Neural progenitor cell (in vitro differentiated cells): ENCODE measurements around the gene TPCN2. TPM values are rescaled to one million over a fixed set of nuclear protein-coding genes. Genes with fewer than 3 reads are reported as not detected.

Experiments used
- DNase-seq: peaks from one replicate; pipeline ENCODE4 v3.0.0-alpha.2; 2016; ENCODE audit warnings: low spot score
- H2AFZ ChIP-seq: fragments of 200-600 bp; sonication (generic); replicated peaks from 2 replicates; pipeline ENCODE4 v1.6.1; 2016; ENCODE audit warnings: antibody characterized with exemption
- H3F3A ChIP-seq: fragments of 200-600 bp; sonication (generic); 2 replicates; pipeline ENCODE4 v1.6.1; 2016; ENCODE audit warnings: antibody characterized with exemption, low read depth
- H3K27ac ChIP-seq: fragments of 200-600 bp; sonication (generic); 2 replicates; pipeline ENCODE4 v1.5.1; 2016; ENCODE audit warnings: mild to moderate bottlenecking
- H3K27me3 ChIP-seq: fragments of 200-600 bp; sonication (generic); 2 replicates; pipeline ENCODE4 v1.6.1; 2016; ENCODE audit warnings: mild to moderate bottlenecking, moderate library complexity
- H3K36me3 ChIP-seq: fragments of 200-600 bp; sonication (generic); 2 replicates; pipeline ENCODE4 v1.5.1; 2016
- H3K4me1 ChIP-seq: fragments of 200-600 bp; sonication (generic); 2 replicates; pipeline ENCODE4 v1.6.1; 2016; ENCODE audit warnings: mixed run types
- H3K4me2 ChIP-seq: fragments of 200-600 bp; sonication (generic); 2 replicates; pipeline ENCODE4 v1.6.1; 2016
- H3K4me3 ChIP-seq: fragments of 200-600 bp; sonication (generic); 2 replicates; pipeline ENCODE4 v1.5.1; 2016
- H3K79me2 ChIP-seq: fragments of 200-600 bp; sonication (generic); 2 replicates; pipeline ENCODE4 v1.6.1; 2016; ENCODE audit warnings: low read depth
- H3K9ac ChIP-seq: fragments of 200-600 bp; sonication (generic); 2 replicates; pipeline ENCODE4 v1.6.1; 2016
- H3K9me3 ChIP-seq: fragments of 200-600 bp; sonication (generic); 2 replicates; pipeline ENCODE4 v1.5.1; 2016; ENCODE audit warnings: low read depth
- H4K20me1 ChIP-seq: fragments of 200-600 bp; sonication (generic); 2 replicates; pipeline ENCODE4 v1.6.1; 2016; ENCODE audit warnings: low read depth
- H3K27ac Mint-ChIP-seq: 3 replicates; pipeline ENCODE4 v1.8.0; 2021; ENCODE audit warnings: mixed read lengths
- H3K27me3 Mint-ChIP-seq: 2 replicates; pipeline ENCODE4 v1.8.0; 2022; ENCODE audit warnings: low read depth, mild to moderate bottlenecking, inconsistent platforms, moderate library complexity, mixed read lengths; ENCODE audit not compliant: insufficient read depth
- H3K36me3 Mint-ChIP-seq: 3 replicates; pipeline ENCODE4 v1.8.0; 2021; ENCODE audit warnings: mixed read lengths
- H3K4me1 Mint-ChIP-seq: 3 replicates; pipeline ENCODE4 v1.8.0; 2021; ENCODE audit warnings: mixed read lengths
- H3K4me3 Mint-ChIP-seq: 3 replicates; pipeline ENCODE4 v1.8.0; 2021; ENCODE audit warnings: mild to moderate bottlenecking, moderate library complexity, mixed read lengths
- H3K9me3 Mint-ChIP-seq: 3 replicates; pipeline ENCODE4 v1.8.0; 2020; ENCODE audit warnings: mixed read lengths
- EZH2 ChIP-seq: fragments of 200-600 bp; sonication (generic); IDR thresholded peaks from 2 replicates; pipeline ENCODE4 v1.6.1; 2017; ENCODE audit warnings: antibody characterized with exemption, mild to moderate bottlenecking, moderate library complexity
- EZH2phosphoT487 ChIP-seq: fragments of 200-600 bp; sonication (generic); IDR thresholded peaks from 2 replicates; pipeline ENCODE4 v1.6.1; 2017; ENCODE audit warnings: antibody characterized with exemption
- microRNA counts: library from miRNA; unstranded; fragments of <30 nt; microRNA quantifications from one replicate; lab custom pipeline; 2016
- microRNA-seq: library from miRNA; unstranded; fragments of <30 nt; microRNA quantifications from one replicate; pipeline ENCODE4, GENCODE V29; 2016
- small RNA-seq: library from RNA; depleted of rRNA; stranded (forward); fragments of <200 nt; gene quantifications from one replicate; pipeline ENCODE3, GENCODE V24; 2015
- total RNA-seq: library from RNA; depleted of rRNA; stranded (reverse); fragments of >200 nt; gene quantifications from 2 replicates; pipeline ENCODE4 v1.2.3, GENCODE V29; 2015; ENCODE audit warnings: low replicate concordance
- TF ChIP-seq, protein P1 (sequence below): fragments of 200-600 bp; sonication (generic); IDR thresholded peaks from 2 replicates; pipeline ENCODE4 v1.5.1; 2017; ENCODE audit warnings: antibody characterized with exemption, mild to moderate bottlenecking

The TPCN2 gene
- total RNA-seq, 1 donor from 2014 or later, result 7.2 TPM

DNA sequence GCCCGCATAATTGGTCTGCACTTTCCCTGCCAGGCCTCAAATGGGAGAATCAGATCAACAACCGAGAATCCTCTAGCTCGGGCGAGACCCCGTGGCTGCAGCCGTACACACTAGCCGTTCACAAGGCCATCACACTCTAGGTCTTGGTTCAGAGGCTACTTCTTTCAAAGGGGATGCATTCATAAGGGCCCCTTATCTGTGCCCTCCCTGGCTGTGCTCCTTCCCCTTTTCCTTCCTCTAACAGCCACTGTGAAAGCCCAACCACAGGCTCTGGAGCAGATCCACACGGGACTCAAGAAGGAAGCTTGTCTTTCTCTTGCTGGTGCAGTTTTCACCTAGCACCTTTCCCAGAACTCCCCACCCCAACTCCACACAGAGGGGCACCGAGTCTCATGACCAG is 131.5 kb downstream of the TPCN2 start:
- DNase-seq, result no peak
- peaks cover 14% of the 10 kb centered on the region for H3K9me3 Mint-ChIP-seq
- H3K4me1 Mint-ChIP-seq, result peaks cover 4% of the 10 kb centered on the region
- Histone ChIP-seq H3K4me3 (no peak overlapping the region), H3K27me3 (no peaks in the 10 kb centered on the region), H3K9ac (no peak overlapping the region), H3K9me3 (no peaks in the 10 kb centered on the region), H3K79me2 (no peaks in the 10 kb centered on the region), H3K27ac (no peak overlapping the region), H2AFZ (no peak overlapping the region), H3K4me2 (no peak overlapping the region), H3F3A (no peaks in the 10 kb centered on the region), H3K4me1 (no peaks in the 10 kb centered on the region), H4K20me1 (no peaks in the 10 kb centered on the region), H3K36me3 (no peaks in the 10 kb centered on the region)
- H3K36me3 Mint-ChIP-seq, result no peaks in the 10 kb centered on the region
- TF ChIP-seq EZH2phosphoT487 (no peak), EZH2 (no peak)
- TF ChIP-seq, protein P1, sequence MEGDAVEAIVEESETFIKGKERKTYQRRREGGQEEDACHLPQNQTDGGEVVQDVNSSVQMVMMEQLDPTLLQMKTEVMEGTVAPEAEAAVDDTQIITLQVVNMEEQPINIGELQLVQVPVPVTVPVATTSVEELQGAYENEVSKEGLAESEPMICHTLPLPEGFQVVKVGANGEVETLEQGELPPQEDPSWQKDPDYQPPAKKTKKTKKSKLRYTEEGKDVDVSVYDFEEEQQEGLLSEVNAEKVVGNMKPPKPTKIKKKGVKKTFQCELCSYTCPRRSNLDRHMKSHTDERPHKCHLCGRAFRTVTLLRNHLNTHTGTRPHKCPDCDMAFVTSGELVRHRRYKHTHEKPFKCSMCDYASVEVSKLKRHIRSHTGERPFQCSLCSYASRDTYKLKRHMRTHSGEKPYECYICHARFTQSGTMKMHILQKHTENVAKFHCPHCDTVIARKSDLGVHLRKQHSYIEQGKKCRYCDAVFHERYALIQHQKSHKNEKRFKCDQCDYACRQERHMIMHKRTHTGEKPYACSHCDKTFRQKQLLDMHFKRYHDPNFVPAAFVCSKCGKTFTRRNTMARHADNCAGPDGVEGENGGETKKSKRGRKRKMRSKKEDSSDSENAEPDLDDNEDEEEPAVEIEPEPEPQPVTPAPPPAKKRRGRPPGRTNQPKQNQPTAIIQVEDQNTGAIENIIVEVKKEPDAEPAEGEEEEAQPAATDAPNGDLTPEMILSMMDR, result no peak
- H3K27me3 Mint-ChIP-seq, result peaks cover 9% of the 10 kb centered on the region
- peak overlapping the region; percentile 50 for H3K27ac Mint-ChIP-seq
- no peak overlapping the region for H3K4me3 Mint-ChIP-seq

DNA sequence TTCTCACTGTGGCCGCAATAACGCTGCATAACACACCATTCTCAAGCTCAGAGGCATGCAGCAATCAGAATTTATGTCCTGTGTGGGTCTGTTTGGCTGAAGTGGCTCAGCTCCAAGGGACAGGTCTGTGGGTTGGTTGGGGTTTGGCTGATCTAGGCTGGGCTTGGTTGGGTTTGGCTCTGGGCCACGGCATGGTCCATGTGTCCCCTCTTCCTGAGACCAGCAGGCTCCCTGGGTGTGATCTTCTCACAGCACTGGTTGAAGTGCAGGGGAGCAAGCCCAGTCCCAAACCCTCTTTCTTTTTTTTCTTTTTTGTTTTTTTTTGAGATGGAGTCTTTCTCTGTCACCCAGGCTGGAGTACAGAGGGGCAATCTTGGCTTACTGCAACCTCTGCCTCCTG is 132.0 kb downstream of the TPCN2 start:
- H3K4me3 Mint-ChIP-seq, result no peak overlapping the region

DNA sequence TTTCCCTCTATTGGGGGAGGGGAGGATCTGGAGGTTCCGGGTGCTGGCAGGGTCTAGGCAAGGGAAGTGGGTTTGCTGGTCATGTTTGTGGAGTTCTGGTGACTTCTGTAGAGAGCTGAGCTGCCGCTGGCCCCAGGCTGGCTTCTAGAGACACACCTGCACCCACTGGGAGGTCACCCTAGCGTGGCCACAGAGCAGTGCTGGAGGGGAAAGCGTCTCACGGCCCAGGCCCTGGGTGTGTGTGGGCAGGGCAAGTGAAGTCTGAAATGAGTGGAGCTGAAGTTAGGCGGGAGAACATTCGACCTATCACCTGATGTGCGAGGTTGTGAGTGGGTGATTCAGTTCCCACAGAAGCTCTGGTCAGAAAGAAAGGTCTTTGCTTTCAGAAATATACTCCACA is 134.9 kb downstream of the TPCN2 start:
- H3K4me1 Mint-ChIP-seq, result peaks cover 8% of the 10 kb centered on the region
- Histone ChIP-seq H3K4me1 (peaks cover 12% of the 10 kb centered on the region), H3F3A (no peaks in the 10 kb centered on the region), H3K4me3 (no peak overlapping the region), H3K9ac (no peak overlapping the region), H3K27ac (no peak overlapping the region), H4K20me1 (no peaks in the 10 kb centered on the region), H3K4me2 (no peak overlapping the region), H3K27me3 (no peaks in the 10 kb centered on the region), H3K36me3 (no peaks in the 10 kb centered on the region), H3K79me2 (no peaks in the 10 kb centered on the region), H2AFZ (no peak overlapping the region), H3K9me3 (no peaks in the 10 kb centered on the region)
- no peak for TF ChIP-seq EZH2
- TF ChIP-seq, protein P1, result no peak
- TF ChIP-seq EZH2phosphoT487, result no peak
- peak overlapping the region; percentile 68 for H3K27ac Mint-ChIP-seq
- peaks cover 9% of the 10 kb centered on the region for H3K27me3 Mint-ChIP-seq
- no peak for DNase-seq
- H3K36me3 Mint-ChIP-seq, result no peaks in the 10 kb centered on the region
- H3K9me3 Mint-ChIP-seq, result peaks cover 7% of the 10 kb centered on the region
- H3K4me3 Mint-ChIP-seq, result no peak overlapping the region

More for the DNA sequence above, 132.0 kb downstream of the TPCN2 start:
- Histone ChIP-seq H3K27me3 (no peaks in the 10 kb centered on the region), H3K4me2 (no peak overlapping the region), H2AFZ (no peak overlapping the region), H3K79me2 (no peaks in the 10 kb centered on the region), H3K4me1 (no peaks in the 10 kb centered on the region), H3K4me3 (no peak overlapping the region), H3K36me3 (no peaks in the 10 kb centered on the region), H3K27ac (no peak overlapping the region), H3K9ac (no peak overlapping the region), H4K20me1 (no peaks in the 10 kb centered on the region), H3F3A (no peaks in the 10 kb centered on the region), H3K9me3 (no peaks in the 10 kb centered on the region)
- peaks cover 9% of the 10 kb centered on the region for H3K27me3 Mint-ChIP-seq
- TF ChIP-seq, protein P1, result no peak
- no peak for TF ChIP-seq EZH2
- TF ChIP-seq EZH2phosphoT487, result no peak
- no peaks in the 10 kb centered on the region for H3K36me3 Mint-ChIP-seq
- DNase-seq, result no peak
- H3K27ac Mint-ChIP-seq, result peak overlapping the region; percentile 50
- H3K4me1 Mint-ChIP-seq, result peaks cover 4% of the 10 kb centered on the region
- H3K9me3 Mint-ChIP-seq, result peaks cover 9% of the 10 kb centered on the region

MicroRNAs encoded within 50 kb of the gene (microRNA counts, 767-probe panel; counts per million panel counts)
- microRNA hsa-miR-3164 (lab: Ali Mortazavi, UCI), result 460 counts per million, percentile 90 among the panel's probes with 10 or more counts

Small RNA genes lying within 50 kb of the gene (microRNA-seq; reads per million reads assigned to microRNA genes)
- gene MIR3164, result 0.54 reads per million

Small RNA genes lying within 50 kb of the gene (small RNA-seq; reads per million reads assigned to genes)
- not detected for gene MIR3164

Other genes with a start within 250 kb of the TPCN2 start
- 0.64 and 0.90 TPM in 2 replicates for gene CPT1A, start 207.0 kb upstream of the TPCN2 start, total RNA-seq
- 32.3 and 40.6 TPM in 2 replicates for gene MRPL21, start 145.1 kb upstream of the TPCN2 start, total RNA-seq
- 13.6 and 16.5 TPM in 2 replicates for gene IGHMBP2, start 145.0 kb upstream of the TPCN2 start, total RNA-seq
- gene MRGPRD, start 67.9 kb upstream of the TPCN2 start, total RNA-seq, result not detected in 2 replicates
- gene MRGPRF, start 35.7 kb upstream of the TPCN2 start, total RNA-seq, result 0.56 and 3.5 TPM in 2 replicates
- gene SMIM38, start 107.0 kb downstream of the TPCN2 start, total RNA-seq, result 1.5 and 2.0 TPM in 2 replicates
- not detected in 2 replicates for gene MYEOV, start 245.2 kb downstream of the TPCN2 start, total RNA-seq